Type B pancreatic cell (in vitro differentiated cells): Measurements from ENCODE around the gene LRMDA. TPM values are rescaled to one million over a fixed set of nuclear protein-coding genes. Genes with fewer than 3 reads are reported as not detected.

Source experiments
- DNase-seq: peaks from one replicate; pipeline ENCODE4 v3.0.0; 2021; ENCODE audit warnings: mixed read lengths; ENCODE audit not compliant: unreplicated experiment; ENCODE audit errors: extremely low spot score
- H3K27ac Mint-ChIP-seq: 2 replicates; pipeline ENCODE4 v1.8.0; 2021; ENCODE audit warnings: mild to moderate bottlenecking, mixed read lengths
- H3K27me3 Mint-ChIP-seq: 2 replicates; pipeline ENCODE4 v1.8.0; 2021; ENCODE audit warnings: mixed read lengths
- H3K36me3 Mint-ChIP-seq: 2 replicates; pipeline ENCODE4 v1.8.0; 2021; ENCODE audit warnings: mixed read lengths
- H3K4me1 Mint-ChIP-seq: one replicate; pipeline ENCODE4 v1.8.0; 2021; ENCODE audit warnings: mixed read lengths; ENCODE audit not compliant: unreplicated experiment
- H3K4me3 Mint-ChIP-seq: 2 replicates; pipeline ENCODE4 v1.8.0; 2021; ENCODE audit warnings: mild to moderate bottlenecking, mixed read lengths
- H3K9me3 Mint-ChIP-seq: 2 replicates; pipeline ENCODE4 v1.8.0; 2021; ENCODE audit warnings: mixed read lengths
- CTCF ChIP-seq: fragments of 200-600 bp; sonication (generic); conservative IDR thresholded peaks from 2 replicates; pipeline ENCODE4 v1.5.0; 2021; ENCODE audit warnings: antibody characterized with exemption, mild to moderate bottlenecking
- total RNA-seq: library from RNA; stranded (reverse); gene quantifications from 2 replicates; pipeline ENCODE4 v1.2.1, GENCODE V29; 2021; ENCODE audit warnings: low replicate concordance

LRMDA gene
- total RNA-seq, 1 donor from 2014 or later: 2.0 TPM

DNA sequence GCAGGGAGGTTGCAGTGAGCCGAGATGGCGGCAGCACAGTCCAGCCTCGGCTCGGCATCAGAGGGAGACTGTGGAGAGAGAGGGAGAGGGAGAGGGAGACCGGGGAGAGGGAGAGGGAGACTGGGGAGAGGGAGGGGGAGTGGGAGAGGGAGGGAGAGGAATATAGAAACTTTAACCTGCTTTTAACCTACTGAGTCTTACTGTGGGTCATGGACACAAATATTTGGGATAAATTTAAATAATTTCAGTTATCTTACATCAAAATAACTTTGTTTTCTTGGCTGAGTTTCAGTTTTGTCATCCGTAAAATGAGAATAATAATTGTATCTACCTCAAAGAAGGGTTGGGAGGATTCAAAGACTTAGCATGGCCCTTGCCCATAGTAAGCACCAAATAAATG, 319.8 kb downstream of the LRMDA start:
- no peak overlapping the region for H3K27ac Mint-ChIP-seq
- no peak for DNase-seq
- peaks cover 36% of the 10 kb centered on the region for H3K27me3 Mint-ChIP-seq
- no peak overlapping the region for H3K4me3 Mint-ChIP-seq
- peaks cover 22% of the 10 kb centered on the region for H3K4me1 Mint-ChIP-seq
- H3K36me3 Mint-ChIP-seq: no peaks in the 10 kb centered on the region
- no peak for TF ChIP-seq CTCF
- H3K9me3 Mint-ChIP-seq: no peaks in the 10 kb centered on the region

- Mint-ChIP-seq H3K4me1 (peaks cover 18% of the 10 kb centered on the region), H3K27ac (no peak overlapping the region), H3K9me3 (no peaks in the 10 kb centered on the region), H3K36me3 (no peaks in the 10 kb centered on the region), H3K4me3 (no peak overlapping the region), H3K27me3 (peaks cover 41% of the 10 kb centered on the region)
- no peak for TF ChIP-seq CTCF
- DNase-seq: no peak
These were observed 322.2 kb downstream of the LRMDA start for GRCh38 chr10:75753621-75754020.

DNA sequence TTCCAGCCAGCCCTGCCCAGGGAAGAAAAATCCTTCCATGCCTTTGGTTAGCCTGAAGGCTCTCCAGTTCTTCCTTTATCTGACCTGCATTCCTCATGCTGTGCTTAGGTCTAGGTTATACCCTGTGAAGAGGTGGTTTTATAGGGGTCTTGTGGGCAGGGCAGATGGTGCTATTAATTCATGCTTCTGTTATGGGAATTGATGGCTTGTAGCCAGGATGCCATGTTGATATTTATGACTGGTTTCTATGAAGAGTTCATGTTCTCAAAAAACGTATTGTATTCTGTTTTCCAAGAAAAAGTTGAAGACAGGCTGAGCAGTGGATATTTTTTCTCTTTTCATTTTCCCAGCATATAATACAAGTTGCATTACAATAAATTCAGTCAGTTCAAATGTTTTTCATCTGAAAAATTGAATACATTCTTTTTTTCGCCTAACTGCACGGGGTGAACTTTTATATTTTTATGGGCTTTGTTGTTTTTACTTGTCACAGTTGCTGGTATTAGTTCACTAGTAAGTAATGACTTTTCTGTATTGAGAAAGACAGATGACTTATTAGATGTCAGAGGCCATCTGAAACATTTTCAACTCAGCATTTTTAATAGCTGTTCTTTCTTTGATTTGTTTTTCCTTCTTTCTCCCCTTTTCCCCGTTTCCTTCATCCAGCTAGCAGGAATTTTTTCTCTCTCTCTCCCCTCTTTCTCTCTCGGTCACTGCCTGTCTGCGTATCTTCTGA, 322.8 kb downstream of the LRMDA start:
- Mint-ChIP-seq H3K9me3 (no peaks in the 10 kb centered on the region), H3K27me3 (peaks cover 47% of the 10 kb centered on the region)
- no peak for DNase-seq

DNA sequence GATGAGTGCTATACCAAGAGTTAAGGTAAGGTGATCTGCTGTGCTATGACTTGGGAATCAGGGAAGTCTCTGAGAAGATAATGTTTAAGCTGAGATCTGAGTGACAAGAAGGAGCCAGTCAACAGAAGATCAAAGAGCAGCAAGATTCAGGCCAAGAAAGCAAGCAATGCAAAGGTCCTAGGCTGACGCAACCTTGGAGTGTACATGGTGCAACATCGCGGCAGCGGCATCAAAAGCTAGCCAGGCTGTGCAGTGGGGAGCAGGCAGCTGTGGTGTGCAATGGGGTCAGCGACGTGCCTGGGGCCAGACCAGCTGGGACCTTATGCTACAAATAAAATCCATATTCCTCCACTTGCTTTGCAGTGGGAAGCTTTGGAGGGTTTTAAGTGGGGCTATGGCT, 324.1 kb downstream of the LRMDA start:
- TF ChIP-seq CTCF: no peak
- Mint-ChIP-seq H3K9me3 (no peaks in the 10 kb centered on the region), H3K4me3 (no peak overlapping the region), H3K27me3 (peaks cover 57% of the 10 kb centered on the region), H3K4me1 (peaks cover 18% of the 10 kb centered on the region), H3K27ac (no peak overlapping the region), H3K36me3 (no peaks in the 10 kb centered on the region)
- no peak for DNase-seq

More for the DNA sequence above, 322.8 kb downstream of the LRMDA start:
- Mint-ChIP-seq H3K36me3 (no peaks in the 10 kb centered on the region), H3K4me1 (peaks cover 18% of the 10 kb centered on the region), H3K4me3 (no peak overlapping the region), H3K27ac (no peak overlapping the region)
- no peak for TF ChIP-seq CTCF

DNA sequence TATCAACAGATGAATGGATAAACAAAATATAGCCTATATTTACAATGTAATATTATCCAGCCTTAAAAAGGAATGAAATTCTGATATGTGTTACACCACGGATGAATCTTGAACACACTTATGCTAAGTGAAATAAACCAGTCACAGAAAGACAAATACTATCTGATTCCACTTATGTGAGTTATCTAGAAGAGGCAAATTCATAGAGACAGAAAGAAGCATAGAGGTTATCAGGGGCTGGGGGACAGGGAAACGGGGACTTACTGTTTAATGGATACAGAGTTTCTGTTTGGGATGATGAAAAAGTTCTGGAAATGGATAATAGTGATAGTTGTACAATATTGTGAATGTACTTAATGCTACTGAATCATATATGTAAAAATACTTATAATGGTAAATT, 329.9 kb downstream of the LRMDA start:
- no peak for TF ChIP-seq CTCF
- Mint-ChIP-seq H3K4me1 (peaks cover 45% of the 10 kb centered on the region), H3K36me3 (no peaks in the 10 kb centered on the region), H3K9me3 (no peaks in the 10 kb centered on the region), H3K27ac (no peak overlapping the region), H3K4me3 (no peak overlapping the region), H3K27me3 (peaks cover 58% of the 10 kb centered on the region)
- no peak for DNase-seq
